ENCODE data around the gene SPIRE1.

- no peak for TF ChIP-seq POLR2A (IDR thresholded peaks at IDR 0.05)
- TF ChIP-seq, protein P1, sequence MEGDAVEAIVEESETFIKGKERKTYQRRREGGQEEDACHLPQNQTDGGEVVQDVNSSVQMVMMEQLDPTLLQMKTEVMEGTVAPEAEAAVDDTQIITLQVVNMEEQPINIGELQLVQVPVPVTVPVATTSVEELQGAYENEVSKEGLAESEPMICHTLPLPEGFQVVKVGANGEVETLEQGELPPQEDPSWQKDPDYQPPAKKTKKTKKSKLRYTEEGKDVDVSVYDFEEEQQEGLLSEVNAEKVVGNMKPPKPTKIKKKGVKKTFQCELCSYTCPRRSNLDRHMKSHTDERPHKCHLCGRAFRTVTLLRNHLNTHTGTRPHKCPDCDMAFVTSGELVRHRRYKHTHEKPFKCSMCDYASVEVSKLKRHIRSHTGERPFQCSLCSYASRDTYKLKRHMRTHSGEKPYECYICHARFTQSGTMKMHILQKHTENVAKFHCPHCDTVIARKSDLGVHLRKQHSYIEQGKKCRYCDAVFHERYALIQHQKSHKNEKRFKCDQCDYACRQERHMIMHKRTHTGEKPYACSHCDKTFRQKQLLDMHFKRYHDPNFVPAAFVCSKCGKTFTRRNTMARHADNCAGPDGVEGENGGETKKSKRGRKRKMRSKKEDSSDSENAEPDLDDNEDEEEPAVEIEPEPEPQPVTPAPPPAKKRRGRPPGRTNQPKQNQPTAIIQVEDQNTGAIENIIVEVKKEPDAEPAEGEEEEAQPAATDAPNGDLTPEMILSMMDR (IDR thresholded peaks at IDR 0.05): no peak
Observed at GRCh38 chr18:12574494-12575185, 83.3 kb downstream of the SPIRE1 start.
